22Rv1 (cell line): Measurements from ENCODE around the gene NELL2.

Source experiments
- H3K27ac ChIP-seq: fragments of 450-650 bp; 2 replicates; pipeline ENCODE4 v1.5.1; 2017
- ZFX ChIP-seq: fragments of 450-650 bp; IDR thresholded peaks from 2 replicates; pipeline ENCODE4 v1.6.1; 2017; ENCODE audit warnings: antibody characterized with exemption, borderline replicate concordance
- TF ChIP-seq, protein P1 (sequence below): fragments of 450-650 bp; IDR thresholded peaks from 2 replicates; pipeline ENCODE4 v1.5.1; 2017; ENCODE audit warnings: mild to moderate bottlenecking

The NELL2 gene

DNA sequence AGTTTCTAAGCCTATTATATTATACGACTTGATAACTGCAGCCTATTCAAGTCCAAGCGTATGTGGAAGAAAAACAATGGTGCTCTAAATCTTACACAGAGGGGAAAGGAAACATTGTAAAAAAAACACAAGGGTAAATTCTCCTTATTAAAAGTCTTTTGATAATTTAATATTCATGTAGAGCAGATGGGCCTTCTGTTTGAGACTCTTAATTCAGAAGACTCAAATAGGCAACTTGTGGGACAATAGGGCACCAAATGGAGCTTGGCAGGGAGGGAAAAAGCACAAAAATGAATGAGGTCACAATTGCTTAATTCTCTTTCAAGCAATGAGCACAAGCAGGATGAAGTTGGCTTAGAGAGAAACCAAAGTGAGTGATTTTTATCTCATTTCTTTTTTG is 159.4 kb downstream of the NELL2 start:
- no peak overlapping the region for H3K27ac ChIP-seq
- TF ChIP-seq, protein P1, sequence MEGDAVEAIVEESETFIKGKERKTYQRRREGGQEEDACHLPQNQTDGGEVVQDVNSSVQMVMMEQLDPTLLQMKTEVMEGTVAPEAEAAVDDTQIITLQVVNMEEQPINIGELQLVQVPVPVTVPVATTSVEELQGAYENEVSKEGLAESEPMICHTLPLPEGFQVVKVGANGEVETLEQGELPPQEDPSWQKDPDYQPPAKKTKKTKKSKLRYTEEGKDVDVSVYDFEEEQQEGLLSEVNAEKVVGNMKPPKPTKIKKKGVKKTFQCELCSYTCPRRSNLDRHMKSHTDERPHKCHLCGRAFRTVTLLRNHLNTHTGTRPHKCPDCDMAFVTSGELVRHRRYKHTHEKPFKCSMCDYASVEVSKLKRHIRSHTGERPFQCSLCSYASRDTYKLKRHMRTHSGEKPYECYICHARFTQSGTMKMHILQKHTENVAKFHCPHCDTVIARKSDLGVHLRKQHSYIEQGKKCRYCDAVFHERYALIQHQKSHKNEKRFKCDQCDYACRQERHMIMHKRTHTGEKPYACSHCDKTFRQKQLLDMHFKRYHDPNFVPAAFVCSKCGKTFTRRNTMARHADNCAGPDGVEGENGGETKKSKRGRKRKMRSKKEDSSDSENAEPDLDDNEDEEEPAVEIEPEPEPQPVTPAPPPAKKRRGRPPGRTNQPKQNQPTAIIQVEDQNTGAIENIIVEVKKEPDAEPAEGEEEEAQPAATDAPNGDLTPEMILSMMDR: no peak
- TF ChIP-seq ZFX: no peak

DNA sequence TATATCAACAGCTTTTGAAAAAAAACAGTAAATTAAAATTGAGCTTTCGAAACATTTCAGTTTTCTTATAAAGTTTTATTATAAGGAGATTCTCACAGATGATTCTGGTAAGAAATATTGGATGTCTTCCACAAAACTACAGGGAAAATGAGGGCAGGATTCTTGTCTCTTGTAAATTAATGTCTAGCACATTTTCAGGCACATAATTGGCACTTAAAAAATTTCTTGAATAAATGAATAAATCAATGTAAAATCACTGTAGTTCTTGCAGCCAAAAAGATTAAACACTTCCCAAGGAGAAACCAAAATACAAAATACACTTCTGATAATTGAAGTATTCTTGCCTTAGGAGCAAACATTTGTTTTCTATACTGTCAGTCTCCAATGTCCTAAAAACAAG is 164.4 kb downstream of the NELL2 start:
- TF ChIP-seq ZFX: no peak
- TF ChIP-seq, protein P1: no peak
- H3K27ac ChIP-seq: no peak overlapping the region

DNA sequence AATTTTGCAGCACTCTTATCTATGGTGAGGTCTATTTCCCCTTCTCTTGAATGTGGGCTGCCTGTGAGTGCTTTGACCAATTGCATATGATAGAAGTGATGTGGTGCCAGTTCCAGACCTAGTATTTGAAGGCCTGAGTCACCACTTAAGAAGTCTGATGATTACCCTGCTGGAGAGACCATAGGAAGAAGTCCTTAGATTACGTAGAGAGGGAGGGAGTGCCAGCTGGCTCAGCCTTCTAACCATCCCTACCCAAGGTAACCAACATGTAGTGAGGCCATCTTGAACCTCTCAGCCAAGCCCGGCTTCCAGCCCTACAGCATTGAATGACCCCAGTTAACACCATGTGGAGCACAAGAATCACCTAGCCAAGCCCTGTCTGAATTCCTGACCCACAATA is 166.9 kb downstream of the NELL2 start:
- no peak overlapping the region for H3K27ac ChIP-seq
- TF ChIP-seq, protein P1: no peak
- TF ChIP-seq ZFX: no peak

DNA sequence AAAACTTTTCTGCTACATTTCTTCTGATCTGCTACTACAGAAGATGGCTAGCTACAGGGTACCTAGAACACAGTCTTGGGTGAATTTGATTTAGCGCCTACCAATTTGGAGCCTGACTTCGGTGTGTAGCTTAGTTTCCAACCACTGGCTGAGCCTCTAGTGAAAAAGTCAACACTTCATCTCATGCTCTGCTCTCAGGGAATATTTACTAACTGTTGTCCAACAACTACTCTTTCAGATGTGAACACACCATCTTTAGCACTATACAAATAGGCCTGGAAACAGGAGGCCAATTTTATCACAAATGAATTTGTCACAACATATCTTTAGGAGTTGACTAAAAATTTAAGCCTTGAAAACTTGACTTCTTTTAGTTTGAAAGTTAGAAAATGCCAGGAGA is 167.9 kb downstream of the NELL2 start:
- TF ChIP-seq, protein P1: no peak
- no peak for TF ChIP-seq ZFX

DNA sequence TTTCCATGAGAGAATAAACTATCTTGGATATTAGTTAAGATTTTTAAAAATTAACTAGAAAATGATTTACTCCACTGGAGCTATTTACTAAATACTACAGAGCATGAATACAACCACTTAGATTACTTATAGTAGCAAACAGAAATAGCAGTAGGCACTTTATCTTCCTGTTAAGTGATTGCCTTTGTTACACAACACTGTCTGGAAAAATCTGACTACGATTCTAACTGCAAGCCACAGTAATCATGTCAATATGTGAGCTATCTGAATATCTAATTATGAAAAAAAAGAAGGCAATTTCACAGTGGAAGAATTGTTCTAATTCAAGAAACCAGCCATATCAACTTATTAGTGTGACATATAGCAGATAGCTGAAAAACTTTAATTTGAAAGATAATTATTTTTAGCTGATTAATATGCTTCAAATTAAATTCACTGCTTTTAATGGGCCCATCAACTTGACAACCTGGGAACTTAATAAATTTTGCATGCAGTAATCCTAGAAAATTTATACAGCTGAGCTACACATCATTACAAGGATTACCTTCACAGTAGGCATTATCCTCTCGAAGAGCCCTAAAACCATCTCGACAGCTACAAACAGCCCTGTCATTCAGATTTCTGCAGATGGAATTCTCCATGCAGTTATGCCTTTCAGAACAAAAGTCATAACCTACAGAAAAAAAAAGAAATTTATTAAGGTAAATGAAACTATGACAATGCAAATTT is 172.8 kb downstream of the NELL2 start:
- H3K27ac ChIP-seq: no peak overlapping the region
- TF ChIP-seq, protein P1: no peak
- TF ChIP-seq ZFX: no peak

More for the DNA sequence above, 167.9 kb downstream of the NELL2 start:
- H3K27ac ChIP-seq: no peak overlapping the region

DNA sequence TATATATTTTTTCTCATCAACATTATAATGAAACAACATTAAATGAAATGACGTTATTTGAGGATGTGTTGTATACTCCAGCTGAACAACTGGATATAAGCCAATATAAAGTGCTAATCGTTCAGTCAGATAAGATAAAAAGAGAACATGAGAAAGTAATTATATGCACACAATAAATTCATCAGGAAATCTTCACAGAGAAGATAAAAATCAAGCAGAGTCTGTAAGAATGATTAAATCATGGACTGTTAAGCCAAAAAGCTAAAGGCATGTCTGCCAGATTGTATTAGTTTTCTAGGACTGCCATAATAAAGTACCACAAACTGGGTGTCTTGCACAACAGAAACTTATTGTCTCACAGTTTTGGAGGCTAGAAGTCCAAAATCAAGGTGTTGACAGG is 178.6 kb downstream of the NELL2 start:
- no peak overlapping the region for H3K27ac ChIP-seq
- TF ChIP-seq ZFX: no peak
- TF ChIP-seq, protein P1: no peak

DNA sequence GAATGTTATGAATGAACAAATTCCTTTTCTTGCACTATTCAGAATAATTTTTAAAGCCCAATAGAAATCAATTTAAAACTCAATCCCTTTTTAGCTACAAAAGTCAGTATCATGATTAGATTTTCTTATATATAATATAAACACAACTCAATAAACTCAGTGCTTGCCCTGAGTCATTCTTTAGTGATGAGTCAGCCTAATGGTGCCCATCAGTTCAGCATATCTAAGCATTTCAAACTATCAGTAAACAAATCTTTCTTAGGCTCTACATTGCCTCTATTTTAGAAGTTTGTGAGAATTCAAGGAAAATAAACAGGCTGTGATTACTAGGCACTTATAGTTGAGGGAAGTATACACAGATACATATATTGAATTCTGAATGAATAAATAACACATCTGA is 179.6 kb downstream of the NELL2 start:
- H3K27ac ChIP-seq: no peak overlapping the region
- TF ChIP-seq ZFX: no peak
- TF ChIP-seq, protein P1: no peak
